Gastrocnemius medialis (tissue), 4 donors: ENCODE data around the gene CILP2. TPM values are rescaled to one million over a fixed set of nuclear protein-coding genes. Genes with fewer than 3 reads are reported as not detected.

ENCODE experiments used
- ATAC-seq, 2 donors: fragments of 150-250 bp; one replicate each; pipeline ENCODE4 v1.9.1; 2016
- DNase-seq, 2 donors: peaks; one replicate each; pipeline ENCODE4 v3.0.0-alpha.2; 2019
- H3K27ac ChIP-seq, 4 donors: fragments of 200-600 bp; sonication (generic); 1 replicate in 1 of 4; 2 replicates in 3 of 4; pipeline ENCODE4 v1.5.1; 2016 to 2018; ENCODE audit warnings: mild to moderate bottlenecking in 2 of 4, moderate library complexity in 1 of 4
- H3K27me3 ChIP-seq, 3 donors: fragments of 200-600 bp; sonication (generic) in 2 of 3; 1 replicate in 1 of 3; 2 replicates in 2 of 3; pipeline versions ENCODE4 v1.5.1 to v1.6.0; 2016 to 2019; ENCODE audit warnings: mild to moderate bottlenecking in 1 of 3, moderate library complexity in 1 of 3
- H3K36me3 ChIP-seq, 2 donors: fragments of 200-600 bp; sonication (generic) in 1 of 2; one replicate each; pipeline ENCODE4 v1.5.1; 2017 to 2018
- H3K4me1 ChIP-seq, 2 donors: fragments of 200-600 bp; sonication (generic) in 1 of 2; one replicate each; pipeline ENCODE4 v1.5.1; 2016 to 2017; ENCODE audit warnings: mild to moderate bottlenecking in 2 of 2
- H3K4me3 ChIP-seq, 4 donors: fragments of 200-600 bp; sonication (generic) in 3 of 4; 1 replicate in 1 of 4; 2 replicates in 3 of 4; pipeline ENCODE4 v1.5.1; 2016 to 2019; ENCODE audit warnings: mild to moderate bottlenecking in 2 of 4
- H3K9me3 ChIP-seq, 3 donors: fragments of 200-600 bp; sonication (generic) in 2 of 3; 1 replicate in 1 of 3; 2 replicates in 2 of 3; pipeline ENCODE4 v1.5.1; 2016 to 2019
- CTCF ChIP-seq, 5 experiments: fragments of 450-650 bp in 3 of 5; fragments of 200-600 bp in 2 of 5; sonication (generic) in 2 of 5; IDR thresholded peaks in 4 of 5; conservative IDR thresholded peaks in 1 of 5; 1 replicate in 4 of 5; 2 replicates in 1 of 5; pipeline ENCODE4 v1.5.1; 2016 to 2019; ENCODE audit warnings: antibody characterized with exemption in 5 of 5, mild to moderate bottlenecking in 3 of 5, moderate library complexity in 3 of 5
- POLR2A ChIP-seq, 2 donors: fragments of 450-650 bp; IDR thresholded peaks; one replicate each; pipeline ENCODE4 v1.6.1; 2017; ENCODE audit warnings: antibody characterized with exemption in 2 of 2, mild to moderate bottlenecking in 2 of 2, moderate library complexity in 2 of 2
- in situ Hi-C, 4 donors: fragments of 200-750 bp; cut with MboI; loops; one replicate each; pipeline versions ENCODE4 v1.15.0 to v1.8.0; 2017; ENCODE audit warnings: low sequenced_read_pairs in 4 of 4
- intact Hi-C: fragments of 100-400 bp; cut with DNase I; formaldehyde crosslinking; loops from one replicate; pipeline ENCODE4 v1.15.1; 2023; ENCODE audit warnings: low total_unique reads
- total RNA-seq, 4 donors: library from RNA; depleted of rRNA; stranded (reverse); fragments of >200 nt; gene quantifications; one replicate each; pipeline versions ENCODE4 v1.1.0 to v1.2.3, GENCODE V29; 2016

CILP2 gene
- total RNA-seq, 4 donors from 2014 or later, result 3.2 TPM; not detected in 3

- intact Hi-C loops, result no loop called here
- no peaks in the 10 kb centered on the region for H3K9me3 ChIP-seq
- ATAC-seq (no peak), DNase-seq (no peak)
- in situ Hi-C loops, result loop anchor here in 3 of 4 donors (25.0 kb wide), 2 partner anchors 388 to 413 kb away; no protein-coding TSS in a partner anchor
- no peaks in the 10 kb centered on the region for H3K36me3 ChIP-seq
- peaks cover 19 to 30% (median 27%) of the 10 kb centered on the region in 3 donors for H3K27me3 ChIP-seq
- H3K4me1 ChIP-seq, result no peaks in the 10 kb centered on the region
- H3K27ac ChIP-seq, result no peak overlapping the region
- TF ChIP-seq CTCF (IDR thresholded peaks at IDR 0.05 in 4 of 5, conservative IDR thresholded peaks at IDR 0.05 in 1 of 5), result no peak
- TF ChIP-seq POLR2A (IDR thresholded peaks at IDR 0.05), result no peak
- H3K4me3 ChIP-seq, result no peak overlapping the region
These were observed 11.1 kb downstream of the CILP2 start for GRCh38 chr19:19548915-19549759.

GRCh38 chr19:19549804-19550464 is 11.9 kb downstream of the CILP2 start:
- no peak for TF ChIP-seq CTCF (IDR thresholded peaks at IDR 0.05 in 4 of 5, conservative IDR thresholded peaks at IDR 0.05 in 1 of 5)
- TF ChIP-seq POLR2A (IDR thresholded peaks at IDR 0.05), result no peak
- in situ Hi-C loops (loop anchor here in 3 of 4 donors (25.0 kb wide), 2 partner anchors 387 to 412 kb away; no protein-coding TSS in a partner anchor), intact Hi-C loops (no loop called here)
- no peaks in the 10 kb centered on the region for H3K4me1 ChIP-seq
- H3K4me3 ChIP-seq, result no peak overlapping the region
- no peaks in the 10 kb centered on the region for H3K36me3 ChIP-seq
- no peak for DNase-seq
- H3K9me3 ChIP-seq, result no peaks in the 10 kb centered on the region
- no peak for ATAC-seq
- H3K27me3 ChIP-seq, result peaks cover 22 to 30% (median 27%) of the 10 kb centered on the region in 3 donors
- H3K27ac ChIP-seq, result no peak overlapping the region

GRCh38 chr19:19550485-19550929 is 12.4 kb downstream of the CILP2 start:
- Histone ChIP-seq H3K4me3 (no peak overlapping the region), H3K4me1 (no peaks in the 10 kb centered on the region), H3K27ac (no peak overlapping the region), H3K36me3 (no peaks in the 10 kb centered on the region), H3K9me3 (no peaks in the 10 kb centered on the region), H3K27me3 (peaks cover 22 to 30% (median 27%) of the 10 kb centered on the region in 3 donors)
- TF ChIP-seq POLR2A (IDR thresholded peaks at IDR 0.05) (no peak), CTCF (IDR thresholded peaks at IDR 0.05 in 4 of 5, conservative IDR thresholded peaks at IDR 0.05 in 1 of 5) (no peak)
- no peak for ATAC-seq
- in situ Hi-C loops (no loop called here), intact Hi-C loops (no loop called here)
- no peak for DNase-seq

GRCh38 chr19:19550972-19551852 is 13.1 kb downstream of the CILP2 start:
- peaks cover 21 to 29% (median 24%) of the 10 kb centered on the region in 3 donors for H3K27me3 ChIP-seq
- no peak overlapping the region for H3K27ac ChIP-seq
- TF ChIP-seq CTCF (IDR thresholded peaks at IDR 0.05 in 4 of 5, conservative IDR thresholded peaks at IDR 0.05 in 1 of 5) (no peak), POLR2A (IDR thresholded peaks at IDR 0.05) (no peak)
- DNase-seq, result no peak
- intact Hi-C loops (no loop called here), in situ Hi-C loops (no loop called here)
- H3K36me3 ChIP-seq, result no peaks in the 10 kb centered on the region
- no peak for ATAC-seq
- no peak overlapping the region for H3K4me3 ChIP-seq
- H3K9me3 ChIP-seq, result no peaks in the 10 kb centered on the region
- no peaks in the 10 kb centered on the region for H3K4me1 ChIP-seq
